Sigmoid colon (tissue), 7 donors: ENCODE measurements around the gene TM9SF2. TPM values are rescaled to one million over a fixed set of nuclear protein-coding genes. Genes with fewer than 3 reads are reported as not detected.

Experiments used
- DNase-seq: peaks from one replicate; pipeline ENCODE4 v3.0.0-alpha.2; 2019
- H3K27ac ChIP-seq, 4 donors: fragments of 200-600 bp; sonication (generic); one replicate each; pipeline ENCODE4 v1.5.1; 2016 to 2019; ENCODE audit warnings: mild to moderate bottlenecking in 1 of 4
- H3K27me3 ChIP-seq, 3 donors: fragments of 200-600 bp; sonication (generic); one replicate each; pipeline ENCODE4 v1.5.1; 2019; ENCODE audit warnings: mild to moderate bottlenecking in 1 of 3
- H3K36me3 ChIP-seq, 4 donors: fragments of 200-600 bp; sonication (generic); one replicate each; pipeline ENCODE4 v1.5.1; 2016 to 2019
- H3K4me1 ChIP-seq, 4 donors: fragments of 200-600 bp; sonication (generic); one replicate each; pipeline ENCODE4 v1.5.1; 2017 to 2019
- H3K4me3 ChIP-seq, 4 donors: fragments of 200-600 bp; sonication (generic); one replicate each; pipeline ENCODE4 v1.5.1; 2017 to 2019; ENCODE audit warnings: mild to moderate bottlenecking in 2 of 4, moderate library complexity in 1 of 4
- H3K9me3 ChIP-seq, 4 donors: fragments of 200-600 bp in 3 of 4; sonication (generic) in 3 of 4; one replicate each; pipeline versions ENCODE4 v1.5.1 to v1.6.1; 2013 to 2019
- EP300 ChIP-seq, 4 donors: sonication (generic); formaldehyde crosslinking; IDR thresholded peaks; one replicate each; pipeline ENCODE4 v1.6.1; 2017; ENCODE audit warnings: antibody characterized with exemption in 4 of 4
- POLR2A ChIP-seq, 2 donors: fragments of 450-650 bp; IDR thresholded peaks; one replicate each; pipeline ENCODE4 v1.6.1; 2016; ENCODE audit warnings: antibody characterized with exemption in 2 of 2, mild to moderate bottlenecking in 2 of 2, moderate library complexity in 2 of 2
- POLR2AphosphoS5 ChIP-seq, 4 donors: sonication (generic); formaldehyde crosslinking; IDR thresholded peaks; one replicate each; pipeline ENCODE4 v1.6.1; 2017; ENCODE audit warnings: antibody characterized with exemption in 4 of 4
- WGBS, 2 donors: extraction: QIAGEN DNeasy Blood & Tissue Kit; methylation state at CpG; one replicate each; pipeline ENCODE4 v1.1.7; 2013; 5-methylcytosine and 5-hydroxymethylcytosine counted together
- intact Hi-C: fragments of 100-400 bp; cut with DNase I; formaldehyde crosslinking; loops from one replicate; pipeline ENCODE4 v1.15.1; 2023
- polyA plus RNA-seq, 3 donors: library from polyadenylated mRNA; stranded (reverse); fragments of 200-250 nt; gene quantifications; one replicate each; pipeline ENCODE4 v1.2.3, GENCODE V29; 2013
- total RNA-seq, 4 donors: library from RNA; depleted of rRNA; stranded (reverse); fragments of >200 nt; gene quantifications; one replicate each; pipeline ENCODE4 v1.1.0, GENCODE V29; 2016
- TF ChIP-seq, protein P1 (sequence below), 4 experiments: fragments of 450-650 bp in 3 of 4; fragments of 200-600 bp in 1 of 4; IDR thresholded peaks; one replicate each; pipeline ENCODE4 v1.5.1; 2016 to 2019; ENCODE audit warnings: antibody characterized with exemption in 4 of 4, mild to moderate bottlenecking in 3 of 4, moderate library complexity in 2 of 4
- donor health status: healthy with polysubstance abuse.
- donor health status: Bipolar disorder and iron deficiency.
- donor health status: healthy.

Gene TM9SF2
- total and polyA plus RNA-seq, 7 donors: 21.6 to 110 (median 61.6) TPM

DNA sequence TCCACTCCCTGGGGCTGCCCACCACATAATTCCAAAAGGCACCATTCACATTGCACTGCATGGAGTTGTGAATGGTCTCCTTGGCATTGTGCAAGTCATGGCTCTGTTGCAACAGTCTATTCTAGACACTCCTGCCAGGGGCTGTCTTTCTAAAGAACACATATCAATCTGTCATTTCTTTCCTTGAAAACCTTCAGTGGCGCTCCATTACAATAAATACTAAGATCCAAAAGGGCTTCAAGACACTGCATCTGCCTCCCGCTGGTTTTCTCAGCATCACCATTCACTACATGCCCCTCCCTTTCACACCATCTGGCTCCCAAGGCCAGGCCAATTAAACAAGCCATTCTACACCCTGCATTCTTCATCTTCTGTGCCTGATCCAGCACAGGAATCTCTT, 32.2 kb upstream of the TM9SF2 start:
- H3K4me1 ChIP-seq: no peaks in the 10 kb centered on the region
- intact Hi-C loops: no loop called here
- H3K9me3 ChIP-seq: no peaks in the 10 kb centered on the region
- H3K36me3 ChIP-seq: no peaks in the 10 kb centered on the region
- no peak for DNase-seq
- H3K27ac ChIP-seq: no peak overlapping the region
- peaks cover 0 to 8% (median 0%) of the 10 kb centered on the region in 3 donors for H3K27me3 ChIP-seq
- WGBS, 2 donors: 74 to 79% methylated on average over 2 of the region's 2 CpGs
- no peak for TF ChIP-seq POLR2AphosphoS5 (IDR thresholded peaks at IDR 0.05)
- TF ChIP-seq, protein P1, sequence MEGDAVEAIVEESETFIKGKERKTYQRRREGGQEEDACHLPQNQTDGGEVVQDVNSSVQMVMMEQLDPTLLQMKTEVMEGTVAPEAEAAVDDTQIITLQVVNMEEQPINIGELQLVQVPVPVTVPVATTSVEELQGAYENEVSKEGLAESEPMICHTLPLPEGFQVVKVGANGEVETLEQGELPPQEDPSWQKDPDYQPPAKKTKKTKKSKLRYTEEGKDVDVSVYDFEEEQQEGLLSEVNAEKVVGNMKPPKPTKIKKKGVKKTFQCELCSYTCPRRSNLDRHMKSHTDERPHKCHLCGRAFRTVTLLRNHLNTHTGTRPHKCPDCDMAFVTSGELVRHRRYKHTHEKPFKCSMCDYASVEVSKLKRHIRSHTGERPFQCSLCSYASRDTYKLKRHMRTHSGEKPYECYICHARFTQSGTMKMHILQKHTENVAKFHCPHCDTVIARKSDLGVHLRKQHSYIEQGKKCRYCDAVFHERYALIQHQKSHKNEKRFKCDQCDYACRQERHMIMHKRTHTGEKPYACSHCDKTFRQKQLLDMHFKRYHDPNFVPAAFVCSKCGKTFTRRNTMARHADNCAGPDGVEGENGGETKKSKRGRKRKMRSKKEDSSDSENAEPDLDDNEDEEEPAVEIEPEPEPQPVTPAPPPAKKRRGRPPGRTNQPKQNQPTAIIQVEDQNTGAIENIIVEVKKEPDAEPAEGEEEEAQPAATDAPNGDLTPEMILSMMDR (IDR thresholded peaks at IDR 0.05): no peak
- no peak for TF ChIP-seq EP300 (IDR thresholded peaks at IDR 0.05)
- TF ChIP-seq POLR2A (IDR thresholded peaks at IDR 0.05): no peak
- no peak overlapping the region for H3K4me3 ChIP-seq

GRCh38 chr13:99470027-99470426, 31.2 kb upstream of the TM9SF2 start:
- DNase-seq: no peak
- Histone ChIP-seq H3K27ac (no peak overlapping the region), H3K4me3 (no peak overlapping the region), H3K27me3 (peaks cover 0 to 8% (median 0%) of the 10 kb centered on the region in 3 donors), H3K36me3 (no peaks in the 10 kb centered on the region), H3K9me3 (no peaks in the 10 kb centered on the region), H3K4me1 (no peaks in the 10 kb centered on the region)
- intact Hi-C loops: no loop called here
- 78 to 93% methylated on average over 6 of the region's 6 CpGs for WGBS, 2 donors
- no peak for TF ChIP-seq POLR2AphosphoS5 (IDR thresholded peaks at IDR 0.05)
- TF ChIP-seq, protein P1 (IDR thresholded peaks at IDR 0.05): no peak
- no peak for TF ChIP-seq EP300 (IDR thresholded peaks at IDR 0.05)
- no peak for TF ChIP-seq POLR2A (IDR thresholded peaks at IDR 0.05)

DNA sequence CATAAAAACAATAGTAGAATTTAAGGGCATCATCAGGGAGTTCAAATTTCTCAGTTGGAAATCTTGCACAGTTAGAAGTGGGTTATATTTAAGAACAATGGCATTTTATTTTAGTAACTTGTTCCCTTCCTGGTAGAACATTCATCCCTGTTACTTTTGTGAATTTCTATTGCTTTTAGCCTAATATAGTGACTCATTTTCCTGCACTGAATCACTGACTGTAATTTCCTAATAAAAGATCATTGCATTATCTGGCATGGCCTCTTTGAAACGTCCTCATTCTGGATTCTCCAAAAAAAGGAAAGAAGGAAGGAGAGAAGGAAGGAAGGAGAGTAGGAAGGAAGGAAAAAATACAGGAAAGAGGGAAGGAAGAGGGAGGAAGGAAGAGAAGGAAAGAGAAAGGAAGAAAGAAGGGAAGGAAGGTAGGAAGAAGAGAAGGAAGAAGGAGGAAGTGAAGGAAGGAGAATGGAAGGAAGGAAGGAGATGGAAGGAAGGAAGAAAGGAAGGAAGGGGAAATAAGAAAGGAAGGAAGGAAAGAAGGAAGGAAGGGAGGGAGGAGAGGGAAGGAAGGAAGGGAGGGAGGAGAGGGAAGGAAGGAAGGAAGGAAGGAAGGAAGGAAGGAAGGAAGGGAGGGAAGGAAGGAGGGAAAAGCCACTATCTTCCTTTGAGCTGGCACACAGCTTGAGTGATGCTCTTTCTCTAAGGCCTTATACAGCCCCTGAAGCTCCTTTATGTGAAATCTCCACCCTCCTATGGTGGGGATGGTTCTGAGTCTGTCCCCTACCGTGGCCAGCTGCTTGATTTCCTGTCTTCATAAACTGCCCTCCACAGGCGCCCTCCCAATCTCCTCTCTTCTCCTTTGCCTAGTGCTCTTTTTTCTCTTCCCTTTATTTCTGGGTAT, 29.8 kb upstream of the TM9SF2 start:
- no peak overlapping the region for H3K4me3 ChIP-seq
- H3K9me3 ChIP-seq: no peaks in the 10 kb centered on the region
- WGBS, 2 donors: 58 to 69% methylated on average over 3 of the region's 3 CpGs
- no peaks in the 10 kb centered on the region for H3K36me3 ChIP-seq
- H3K27me3 ChIP-seq: peaks cover 0 to 8% (median 0%) of the 10 kb centered on the region in 3 donors
- no peak overlapping the region for H3K27ac ChIP-seq
- intact Hi-C loops: no loop called here
- no peaks in the 10 kb centered on the region for H3K4me1 ChIP-seq
- TF ChIP-seq, protein P1 (IDR thresholded peaks at IDR 0.05): no peak
- TF ChIP-seq POLR2AphosphoS5 (IDR thresholded peaks at IDR 0.05): no peak
- TF ChIP-seq POLR2A (IDR thresholded peaks at IDR 0.05): no peak
- no peak for TF ChIP-seq EP300 (IDR thresholded peaks at IDR 0.05)
- no peak for DNase-seq

DNA sequence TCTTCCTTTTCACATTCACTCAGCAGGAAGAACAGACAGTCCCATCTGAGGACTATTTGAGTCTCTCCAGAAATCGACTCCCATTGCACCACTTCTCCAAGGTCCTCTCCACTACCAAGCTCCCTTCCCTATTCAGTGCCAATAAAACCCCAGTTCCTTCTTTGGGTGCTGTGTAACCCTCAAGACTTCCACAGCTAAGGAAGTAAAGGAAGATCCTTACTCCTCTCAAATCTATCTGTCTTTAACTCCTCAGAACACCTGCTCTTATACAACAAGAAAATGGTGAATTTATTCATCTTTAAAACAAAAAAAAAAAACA, 29.2 kb upstream of the TM9SF2 start:
- Histone ChIP-seq H3K27ac (no peak overlapping the region), H3K27me3 (peaks cover 0 to 8% (median 0%) of the 10 kb centered on the region in 3 donors), H3K4me3 (no peak overlapping the region), H3K9me3 (no peaks in the 10 kb centered on the region), H3K4me1 (no peaks in the 10 kb centered on the region), H3K36me3 (no peaks in the 10 kb centered on the region)
- intact Hi-C loops: no loop called here
- WGBS, 2 donors: 74 to 81% methylated on average over 1 of the region's 1 CpG
- DNase-seq: no peak
- TF ChIP-seq, protein P1 (IDR thresholded peaks at IDR 0.05): no peak
- TF ChIP-seq POLR2A (IDR thresholded peaks at IDR 0.05): no peak
- TF ChIP-seq POLR2AphosphoS5 (IDR thresholded peaks at IDR 0.05): no peak
